Mammary epithelial cell (primary cell): ENCODE data around the gene ZFP69B.

Experiments used
- EZH2 ChIP-seq: IDR thresholded peaks from 2 replicates; pipeline ENCODE4 v1.6.1; 2012; ENCODE audit warnings: low read length, inconsistent platforms, borderline replicate concordance
- TF ChIP-seq, protein P1 (sequence below), 2 donors: IDR thresholded peaks in 1 of 2; conservative IDR thresholded peaks in 1 of 2; 2 replicates each; pipeline ENCODE4 v1.5.1; 2011 to 2012; ENCODE audit warnings: inconsistent platforms in 2 of 2, low read length in 2 of 2, mild to moderate bottlenecking in 2 of 2, control low read depth in 1 of 2, low read depth in 1 of 2; ENCODE audit not compliant: insufficient read depth in 1 of 2; ENCODE audit errors: extremely low read depth in 1 of 2

DNA sequence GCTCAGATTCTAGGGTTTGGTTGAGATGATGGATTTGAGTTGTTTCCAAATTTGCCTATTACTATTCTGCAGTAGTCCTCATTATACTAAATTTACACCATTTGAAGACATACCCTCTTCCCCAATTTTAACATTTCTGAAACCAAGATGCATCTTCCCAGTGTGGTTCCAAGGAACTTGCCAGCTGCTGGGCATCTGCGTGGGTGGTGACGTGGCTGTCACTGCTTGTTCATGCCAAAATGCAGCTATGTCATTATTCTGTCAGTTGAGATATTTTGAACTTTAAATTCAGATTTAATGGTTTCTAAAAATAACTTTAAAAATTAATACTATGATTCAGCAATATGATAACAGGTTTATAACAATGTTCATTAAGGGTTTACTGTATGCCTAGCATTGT, 28.0 kb downstream of the ZFP69B start:
- TF ChIP-seq, protein P1, sequence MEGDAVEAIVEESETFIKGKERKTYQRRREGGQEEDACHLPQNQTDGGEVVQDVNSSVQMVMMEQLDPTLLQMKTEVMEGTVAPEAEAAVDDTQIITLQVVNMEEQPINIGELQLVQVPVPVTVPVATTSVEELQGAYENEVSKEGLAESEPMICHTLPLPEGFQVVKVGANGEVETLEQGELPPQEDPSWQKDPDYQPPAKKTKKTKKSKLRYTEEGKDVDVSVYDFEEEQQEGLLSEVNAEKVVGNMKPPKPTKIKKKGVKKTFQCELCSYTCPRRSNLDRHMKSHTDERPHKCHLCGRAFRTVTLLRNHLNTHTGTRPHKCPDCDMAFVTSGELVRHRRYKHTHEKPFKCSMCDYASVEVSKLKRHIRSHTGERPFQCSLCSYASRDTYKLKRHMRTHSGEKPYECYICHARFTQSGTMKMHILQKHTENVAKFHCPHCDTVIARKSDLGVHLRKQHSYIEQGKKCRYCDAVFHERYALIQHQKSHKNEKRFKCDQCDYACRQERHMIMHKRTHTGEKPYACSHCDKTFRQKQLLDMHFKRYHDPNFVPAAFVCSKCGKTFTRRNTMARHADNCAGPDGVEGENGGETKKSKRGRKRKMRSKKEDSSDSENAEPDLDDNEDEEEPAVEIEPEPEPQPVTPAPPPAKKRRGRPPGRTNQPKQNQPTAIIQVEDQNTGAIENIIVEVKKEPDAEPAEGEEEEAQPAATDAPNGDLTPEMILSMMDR (conservative IDR thresholded peaks at IDR 0.05 in 1 of 2, IDR thresholded peaks at IDR 0.05 in 1 of 2; ENCODE audit: extremely low read depth in 1 of 2, insufficient read depth in 1 of 2, low read depth in 1 of 2, low read length in 2 of 2) = no peak
- TF ChIP-seq EZH2 = no peak
